GM23338 (cell line): Measurements from ENCODE around the gene HPS4. TPM values are rescaled to one million over a fixed set of nuclear protein-coding genes. Genes with fewer than 3 reads are reported as not detected.
A peak's percentile ranks its signal among the peaks of the same experiment; 100 is the strongest.

ENCODE experiments used
- ATAC-seq: fragments of 200-7000 bp; cut with Tn5 transposase; 3 replicates; pipeline ENCODE4 v1.9.1; 2020
- DNase-seq: peaks from one replicate; pipeline ENCODE4 v3.0.0-alpha.2; 2015; ENCODE audit warnings: low spot score
- H2AFZ ChIP-seq: fragments of 200-600 bp; sonication (generic); 2 replicates; pipeline ENCODE4 v1.8.0; 2016; ENCODE audit warnings: antibody characterized with exemption, mild to moderate bottlenecking, moderate library complexity
- H3F3A ChIP-seq: fragments of 200-600 bp; sonication (generic); replicated peaks from 2 replicates; pipeline ENCODE4 v1.8.0; 2017; ENCODE audit warnings: antibody characterized with exemption, mixed run types, low read depth
- H3K27ac ChIP-seq: fragments of 200-600 bp; sonication (generic); 2 replicates; pipeline ENCODE4 v1.6.1; 2016; ENCODE audit warnings: low read depth
- H3K27me3 ChIP-seq: fragments of 200-600 bp; sonication (generic); 2 replicates; pipeline ENCODE4 v1.8.0; 2016; ENCODE audit warnings: mild to moderate bottlenecking, mixed run types, moderate library complexity; ENCODE audit not compliant: insufficient read depth
- H3K36me3 ChIP-seq: fragments of 200-600 bp; sonication (generic); 2 replicates; pipeline ENCODE4 v1.8.0; 2016; ENCODE audit warnings: mild to moderate bottlenecking; ENCODE audit not compliant: insufficient read depth
- H3K4me1 ChIP-seq: fragments of 200-600 bp; sonication (generic); 2 replicates; pipeline ENCODE4 v1.8.0; 2016; ENCODE audit warnings: mild to moderate bottlenecking, moderate library complexity; ENCODE audit not compliant: insufficient read depth
- H3K4me2 ChIP-seq: fragments of 200-600 bp; sonication (generic); 2 replicates; pipeline ENCODE4 v1.7.1; 2017; ENCODE audit warnings: mixed run types
- H3K4me3 ChIP-seq: fragments of 200-600 bp; sonication (generic); 2 replicates; pipeline ENCODE4 v1.6.1; 2016; ENCODE audit warnings: mixed run types
- H3K79me2 ChIP-seq: fragments of 200-600 bp; sonication (generic); replicated peaks from 2 replicates; pipeline ENCODE4 v1.8.0; 2017; ENCODE audit warnings: mild to moderate bottlenecking; ENCODE audit not compliant: insufficient read depth
- H3K9me2 ChIP-seq: fragments of 200-600 bp; sonication (generic); 2 replicates; pipeline ENCODE4 v1.8.0; 2017; ENCODE audit not compliant: insufficient read depth
- H4K20me1 ChIP-seq: fragments of 200-600 bp; sonication (generic); replicated peaks from 2 replicates; pipeline ENCODE4 v1.8.0; 2017; ENCODE audit warnings: mild to moderate bottlenecking; ENCODE audit not compliant: insufficient read depth
- H3K27ac Mint-ChIP-seq: 2 replicates; pipeline ENCODE4 v1.8.0; 2020; ENCODE audit warnings: inconsistent platforms, mild to moderate bottlenecking, moderate library complexity, mixed read lengths
- H3K27me3 Mint-ChIP-seq: 3 replicates; pipeline ENCODE4 v1.8.0; 2022; ENCODE audit warnings: low read depth, mild to moderate bottlenecking, moderate library complexity, mixed read lengths, inconsistent platforms; ENCODE audit not compliant: insufficient read depth, poor library complexity
- H3K36me3 Mint-ChIP-seq: 3 replicates; pipeline ENCODE4 v1.8.0; 2021; ENCODE audit warnings: low read depth, mild to moderate bottlenecking, inconsistent platforms, moderate library complexity, mixed read lengths
- H3K4me1 Mint-ChIP-seq: 3 replicates; pipeline ENCODE4 v1.8.0; 2020; ENCODE audit warnings: mild to moderate bottlenecking, inconsistent platforms, mixed read lengths
- H3K4me3 Mint-ChIP-seq: 3 replicates; pipeline ENCODE4 v1.8.0; 2021; ENCODE audit warnings: moderate library complexity, mild to moderate bottlenecking, inconsistent platforms, mixed read lengths
- H3K9me3 Mint-ChIP-seq: 3 replicates; pipeline ENCODE4 v1.8.0; 2020; ENCODE audit warnings: moderate library complexity, mild to moderate bottlenecking, inconsistent platforms, mixed read lengths
- EZH2phosphoT487 ChIP-seq: fragments of 200-600 bp; sonication (generic); IDR thresholded peaks from one replicate; pipeline ENCODE4 v1.8.1; 2018; ENCODE audit warnings: antibody characterized with exemption; ENCODE audit not compliant: unreplicated experiment
- JUNB ChIP-seq: IDR thresholded peaks from one replicate; pipeline ENCODE4 v1.6.1; 2016; ENCODE audit warnings: antibody characterized with exemption; ENCODE audit not compliant: unreplicated experiment
- STAT1 ChIP-seq: IDR thresholded peaks from one replicate; pipeline ENCODE4 v1.6.1; 2016; ENCODE audit warnings: antibody characterized with exemption; ENCODE audit not compliant: unreplicated experiment
- ZNF331 ChIP-seq: fragments of 250-450 bp; sonication (Bioruptor Pico); IDR thresholded peaks from 2 replicates; pipeline ENCODE4 v1.5.0; 2020; ENCODE audit warnings: low read depth, mild to moderate bottlenecking, moderate library complexity
- ZNF462 ChIP-seq: fragments of 250-450 bp; sonication (Bioruptor Pico); IDR thresholded peaks from 2 replicates; pipeline ENCODE4 v1.5.0; 2020; ENCODE audit warnings: mild to moderate bottlenecking, moderate library complexity
- polyA plus RNA-seq: library from polyadenylated mRNA; unstranded; fragments of >200 nt; fragmentation: Nextera tagmentation; extraction: Ambion mirVana; gene quantifications from 2 replicates; pipeline ENCODE4 v1.2.1, GENCODE V29; 2016
- total RNA-seq: library from RNA; depleted of rRNA; stranded (reverse); fragments of >200 nt; shearing (Covaris generic); gene quantifications from 2 replicates; pipeline ENCODE4 v1.2.3, GENCODE V29; 2014

Gene HPS4
- total and polyA plus RNA-seq, 2 experiments from 2014 or later: 20.3 to 49.4 TPM

GRCh38 chr22:26430600-26430999 is 53.0 kb downstream of the HPS4 start:
- Histone ChIP-seq H3K27me3 (peaks cover 24% of the 10 kb centered on the region), H3K9me2 (0 out of 2 replicates have a peak, but pooled peaks cover 3% of the 10 kb centered on the region), H3K4me1 (peaks cover 12% of the 10 kb centered on the region; the same call in 1 of the 2 replicates), H3K4me3 (peak overlapping the region; percentile 87), H2AFZ (no peak overlapping the region), H3K79me2 (peaks cover under 1% of the 10 kb centered on the region; the same call in 1 of the 2 replicates), H3K4me2 (peak overlapping the region; percentile 95; the same call in 1 of the 2 replicates), H3F3A (peaks cover 8% of the 10 kb centered on the region), H4K20me1 (peaks cover under 1% of the 10 kb centered on the region), H3K27ac (no peak overlapping the region), H3K36me3 (no peaks in the 10 kb centered on the region)
- TF ChIP-seq ZNF331 (no peak), EZH2phosphoT487 (no peak), ZNF462 (CRISPR knock-in tag) (no peak), JUNB (no peak), STAT1 (no peak)
- ATAC-seq (no peak), DNase-seq (no peak)
- H3K27ac Mint-ChIP-seq: no peak overlapping the region
- peaks cover 17% of the 10 kb centered on the region for H3K4me1 Mint-ChIP-seq
- peaks cover 28% of the 10 kb centered on the region for H3K27me3 Mint-ChIP-seq
- peaks cover 3% of the 10 kb centered on the region; the same call in 2 of the 3 replicates for H3K9me3 Mint-ChIP-seq
- H3K4me3 Mint-ChIP-seq: peak overlapping the region; percentile 85
- peaks cover 12% of the 10 kb centered on the region; the same call in 2 of the 3 replicates for H3K36me3 Mint-ChIP-seq
